ENCODE data around the gene RASGRF1. TPM values are rescaled to one million over a fixed set of nuclear protein-coding genes. Genes with fewer than 3 reads are reported as not detected.

Gene RASGRF1
- total and polyA plus RNA-seq, 9 of the 15 experiments (the other 6 are each of a cell fraction or from before 2014, with no cell fraction given): 0.03 to 0.58 (median 0.06) TPM; not detected in 1

GRCh38 chr15:79054350-79054749 is 36.2 kb downstream of the RASGRF1 start:
- no peaks in the 10 kb centered on the region for H3K36me3 ChIP-seq (ENCODE audit: control insufficient read depth, insufficient read depth, low read length)
- BruUV-seq (replicated peaks): no TSS peak
- H3K27ac ChIP-seq (ENCODE audit: extremely low read depth, low read depth, low read length): no peak overlapping the region
- no peak overlapping the region for H2AFZ ChIP-seq (ENCODE audit: low read depth, low read length)
- H3K27me3 ChIP-seq (ENCODE audit: control insufficient read depth in 2 of 2, insufficient read depth in 2 of 2, low read length in 2 of 2): peaks cover 0 to 47% of the 10 kb centered on the region in 2 experiments; a peak in 3 of 5 replicates
- ATAC-seq: no peak
- CTCF ChIA-PET (ENCODE audit: low intra/inter-chr PET ratio): no interaction called here
- H3K9me1 ChIP-seq (ENCODE audit: control insufficient read depth, insufficient read depth, low read length): no peaks in the 10 kb centered on the region
- FAIRE-seq: no peak
- intact Hi-C loops (cut with micrococcal nuclease): no loop called here
- H3K9me3 ChIP-seq (replicated peaks; ENCODE audit: control insufficient read depth, insufficient read depth, low read depth, low read length): no peaks in the 10 kb centered on the region
- TF ChIP-seq RAD51 (IDR thresholded peaks at IDR 0.05; ENCODE audit: borderline replicate concordance, low read depth) (peak; percentile 84), TOE1 (IDR thresholded peaks at IDR 0.05; ENCODE audit: borderline replicate concordance) (peak; percentile 64; the same call in 1 of the 2 replicates), TOE1 (CRISPR knock-in tag; IDR thresholded peaks at IDR 0.05; ENCODE audit: borderline replicate concordance, low read depth) (no peak), CBFA2T2 (conservative IDR thresholded peaks at IDR 0.05) (peak; percentile 49), GTF2B (IDR thresholded peaks at IDR 0.05; ENCODE audit: extremely low read depth, insufficient read length) (no peak), FOXJ2 (tag; IDR thresholded peaks at IDR 0.05) (no peak), ARID4B (CRISPR knock-in tag; IDR thresholded peaks at IDR 0.05) (no peak), USF2 (CRISPR knock-in tag; IDR thresholded peaks at IDR 0.05) (peak; percentile 47), TFE3 (CRISPR knock-in tag; IDR thresholded peaks at IDR 0.05) (peak; percentile 91)
- POLR2A ChIA-PET: interaction anchor here (1.3 kb wide), 1 partner anchor 9 kb away, joined by 4 read pairs; no protein-coding TSS in a partner anchor
- in situ Hi-C loops (cut with MboI): no loop called here
- H3K4me1 ChIP-seq (replicated peaks in 1 of 2; ENCODE audit: control insufficient read depth in 2 of 2, insufficient read depth in 2 of 2, low read length in 2 of 2): peaks cover 0 to 3% of the 10 kb centered on the region in 2 experiments; a peak in 1 of 5 replicates
- H4K20me1 ChIP-seq (replicated peaks; ENCODE audit: control insufficient read depth, insufficient read depth, low read length): peaks cover 3% of the 10 kb centered on the region; the same call in 1 of the 2 replicates
- H3K4me2 ChIP-seq (ENCODE audit: insufficient read depth, low read length): no peak overlapping the region
- no peak overlapping the region for H3K4me3 ChIP-seq
- H3K79me2 ChIP-seq (ENCODE audit: control insufficient read depth, insufficient read depth, low read length): no peaks in the 10 kb centered on the region
- DNase-seq (ENCODE audit: extremely low read depth in 1 of 4, low spot score in 3 of 4): no peak
- 0% methylated on average over 3 of the region's 3 CpGs for WGBS (ENCODE audit: insufficient coverage, low coverage, missing lambda C conversion rate)
- no peak overlapping the region for H3K9ac ChIP-seq (ENCODE audit: insufficient read depth in 1 of 2, low read depth in 2 of 2, low read length in 2 of 2)
